HG02571 (cell line): ENCODE measurements around the gene CNTN4.
A peak's percentile ranks its signal among the peaks of the same experiment; 100 is the strongest.
"Not testable (repeated sequence)": the region's sequence is repeated elsewhere in the genome, so short reads cannot be mapped to it uniquely, and the experiment has no call there.

ENCODE experiments used
- ATAC-seq: cut with Tn5 transposase; IDR thresholded peaks from one replicate; pipeline ENCODE4 v1.9.1; 2021; ENCODE audit warnings: mild to moderate bottlenecking, moderate library complexity; ENCODE audit not compliant: unreplicated experiment

The CNTN4 gene

DNA sequence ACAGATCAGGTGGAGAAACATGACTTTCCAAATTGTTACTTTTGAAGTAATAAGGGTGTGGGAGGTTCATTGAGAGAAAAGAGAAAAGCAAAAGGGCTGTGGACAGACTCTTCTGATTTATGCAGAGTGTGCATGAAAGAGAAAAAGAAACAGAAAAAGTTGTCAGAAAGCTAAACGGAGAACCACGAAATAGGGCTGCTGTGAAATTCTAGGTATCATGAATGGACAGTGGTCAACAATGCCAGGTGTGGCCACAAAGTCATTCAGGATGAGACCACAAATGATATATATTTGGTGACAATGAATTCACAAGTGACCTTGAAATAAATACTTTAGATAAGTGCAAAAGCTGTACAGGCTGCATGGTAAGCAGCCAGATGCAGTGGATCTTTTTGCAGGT lies 841.4 kb downstream of the CNTN4 start:
- no peak for ATAC-seq

GRCh38 chr3:2944628-2945027 lies 846.0 kb downstream of the CNTN4 start:
- ATAC-seq = peak; percentile 88

DNA sequence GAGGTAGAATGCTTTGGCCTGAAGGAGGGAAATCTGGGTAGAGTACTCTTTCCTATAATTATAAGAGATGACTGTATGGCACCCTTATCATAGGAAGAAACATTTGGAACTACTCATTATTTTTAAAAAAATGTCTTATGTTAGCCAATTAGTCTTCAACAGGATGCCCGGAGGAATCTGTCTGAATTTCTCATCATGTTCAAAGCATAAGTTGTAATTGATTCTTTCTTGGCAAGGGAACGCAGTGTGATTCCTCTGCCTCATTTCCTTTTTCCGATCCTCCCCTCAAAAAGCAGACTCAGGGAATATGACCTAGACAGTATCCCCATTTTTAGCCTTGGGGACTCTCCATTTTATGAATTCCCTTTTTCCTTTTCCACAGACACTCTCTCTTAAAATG lies 846.5 kb downstream of the CNTN4 start:
- no peak for ATAC-seq

DNA sequence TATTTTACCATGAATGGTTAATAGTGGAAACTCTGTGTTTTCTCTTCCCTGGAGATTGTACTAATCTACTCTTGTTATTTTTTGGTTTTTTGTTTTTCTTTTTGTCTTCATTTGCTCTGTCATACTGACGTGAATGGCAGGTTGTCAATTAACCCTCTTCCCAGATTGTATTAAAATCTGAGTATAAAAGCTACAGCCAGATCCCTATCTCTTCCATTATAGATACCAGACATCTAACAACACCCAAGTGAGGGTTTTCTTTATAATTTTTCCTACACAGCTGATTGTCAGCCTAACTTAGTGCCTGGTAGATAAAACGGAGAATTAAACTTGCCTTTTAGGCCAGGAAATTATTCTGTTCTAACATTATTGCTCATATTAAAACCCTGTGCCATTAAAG lies 848.9 kb downstream of the CNTN4 start:
- no peak for ATAC-seq

DNA sequence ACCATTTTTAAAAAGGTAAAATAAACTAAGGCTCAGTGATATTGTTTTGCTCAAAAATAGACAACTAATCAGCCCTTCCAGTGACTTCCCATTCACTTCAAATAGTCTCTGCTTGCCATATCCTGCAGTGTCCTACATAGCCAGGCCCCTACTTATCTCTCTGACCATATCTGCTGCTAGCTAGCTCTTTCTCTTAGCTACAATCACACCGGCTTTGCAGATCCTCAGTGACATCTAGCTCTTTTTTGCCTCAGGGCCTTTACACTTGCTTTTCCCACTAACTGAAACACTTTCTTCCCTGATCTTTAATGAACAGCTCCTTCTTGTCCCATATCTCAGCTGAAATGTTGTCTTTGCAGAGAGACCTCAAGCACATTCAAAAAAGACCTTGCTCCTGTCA lies 850.2 kb downstream of the CNTN4 start:
- no peak for ATAC-seq

GRCh38 chr3:2950159-2950558 lies 851.5 kb downstream of the CNTN4 start:
- no peak for ATAC-seq

DNA sequence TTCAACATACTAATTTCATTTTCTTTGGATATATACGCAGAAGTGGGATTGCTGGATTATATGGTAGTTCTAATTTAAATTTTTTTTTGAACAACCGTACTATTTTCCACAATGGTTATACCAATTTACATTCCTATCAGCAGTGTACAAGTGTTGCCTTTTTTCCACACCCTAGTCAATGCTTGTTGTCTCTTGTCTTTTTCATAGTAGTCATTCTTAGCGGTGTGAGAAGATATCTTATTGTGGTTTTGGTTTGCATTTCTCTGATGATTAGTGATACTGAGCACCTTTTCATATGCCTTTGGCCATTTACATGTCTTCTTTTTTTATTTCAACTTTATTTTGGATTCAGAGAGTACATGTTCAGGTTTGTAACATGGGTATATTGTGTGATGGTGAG lies 858.4 kb downstream of the CNTN4 start:
- ATAC-seq = no peak

GRCh38 chr3:2958551-2958950 lies 859.9 kb downstream of the CNTN4 start:
- ATAC-seq = no peak

DNA sequence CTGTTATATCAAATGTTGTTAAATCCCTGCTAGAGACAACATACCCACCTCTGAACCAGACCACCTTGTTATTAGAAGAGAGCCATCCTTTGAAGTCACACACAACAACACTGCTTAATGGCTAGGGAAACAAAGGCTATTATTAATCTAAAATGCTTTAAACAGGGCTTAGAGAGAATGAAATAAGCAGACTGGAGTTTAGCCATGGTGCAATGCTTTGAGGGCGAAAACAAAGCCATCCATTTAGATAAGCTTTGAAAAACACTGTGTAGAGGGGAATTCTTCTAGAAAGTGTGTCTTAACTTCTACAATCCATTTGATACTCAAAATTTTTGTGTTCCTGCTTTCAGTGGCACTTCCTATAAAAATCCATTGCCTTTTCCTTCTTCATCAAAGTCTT lies 862.9 kb downstream of the CNTN4 start:
- ATAC-seq = no peak

DNA sequence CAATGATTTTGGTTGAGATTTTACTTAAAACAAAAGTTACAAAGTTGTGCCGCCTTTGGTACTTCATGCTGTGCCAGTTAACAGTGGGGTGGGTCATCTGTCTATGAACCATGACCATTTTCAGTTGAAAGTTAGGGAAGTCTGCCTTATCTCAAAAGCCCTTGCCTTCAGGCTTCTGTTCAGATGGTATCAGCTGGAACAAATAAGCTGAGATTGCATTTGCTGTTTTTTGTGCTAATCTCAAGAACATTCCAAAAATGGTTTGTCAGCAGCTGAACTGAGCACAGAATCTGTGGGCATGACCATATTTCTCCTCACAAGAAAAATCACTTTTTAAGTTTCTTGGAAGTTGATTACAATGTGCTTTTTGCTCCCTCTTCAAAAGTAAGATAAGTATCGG lies 869.2 kb downstream of the CNTN4 start:
- no peak for ATAC-seq

DNA sequence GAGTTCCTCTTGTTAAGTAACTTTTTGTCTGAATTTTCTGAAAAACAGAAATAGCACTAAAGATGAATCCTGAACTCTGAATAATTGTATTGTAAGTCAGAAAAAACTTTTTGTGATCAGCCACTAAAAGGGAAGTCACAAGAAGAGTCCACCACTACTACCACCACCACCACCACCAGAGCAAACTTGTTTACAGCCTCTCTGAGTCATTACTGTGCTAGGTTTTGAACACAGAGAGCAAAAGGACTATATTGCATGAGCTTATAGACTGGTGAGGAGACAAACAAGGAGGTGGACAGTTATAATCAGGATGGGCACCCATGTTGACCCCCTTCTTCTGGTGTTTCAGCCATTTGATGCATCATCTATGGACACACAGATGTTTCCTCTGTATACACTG lies 869.8 kb downstream of the CNTN4 start:
- no peak for ATAC-seq

DNA sequence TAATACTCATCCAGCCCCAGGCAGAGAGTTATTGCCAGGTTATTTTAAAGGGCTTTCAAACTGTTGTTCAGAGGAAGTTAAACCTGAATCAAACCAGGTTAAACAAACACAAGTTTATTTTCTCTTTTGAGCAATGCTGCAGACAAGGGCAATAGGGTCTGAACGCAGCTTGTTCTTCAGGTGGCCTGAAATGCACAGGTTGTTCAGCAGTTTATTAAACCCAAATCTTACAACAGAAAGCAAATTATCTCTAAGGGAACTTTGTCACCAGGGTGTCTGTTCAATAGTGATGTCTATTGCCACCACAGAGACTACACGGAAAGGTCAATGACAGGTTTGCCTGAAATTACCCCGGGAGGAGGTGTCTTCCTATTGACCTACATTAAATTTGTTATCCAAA lies 877.5 kb downstream of the CNTN4 start:
- no peak for ATAC-seq

- no peak for ATAC-seq
These were observed 878.1 kb downstream of the CNTN4 start for GRCh38 chr3:2976796-2977195.

DNA sequence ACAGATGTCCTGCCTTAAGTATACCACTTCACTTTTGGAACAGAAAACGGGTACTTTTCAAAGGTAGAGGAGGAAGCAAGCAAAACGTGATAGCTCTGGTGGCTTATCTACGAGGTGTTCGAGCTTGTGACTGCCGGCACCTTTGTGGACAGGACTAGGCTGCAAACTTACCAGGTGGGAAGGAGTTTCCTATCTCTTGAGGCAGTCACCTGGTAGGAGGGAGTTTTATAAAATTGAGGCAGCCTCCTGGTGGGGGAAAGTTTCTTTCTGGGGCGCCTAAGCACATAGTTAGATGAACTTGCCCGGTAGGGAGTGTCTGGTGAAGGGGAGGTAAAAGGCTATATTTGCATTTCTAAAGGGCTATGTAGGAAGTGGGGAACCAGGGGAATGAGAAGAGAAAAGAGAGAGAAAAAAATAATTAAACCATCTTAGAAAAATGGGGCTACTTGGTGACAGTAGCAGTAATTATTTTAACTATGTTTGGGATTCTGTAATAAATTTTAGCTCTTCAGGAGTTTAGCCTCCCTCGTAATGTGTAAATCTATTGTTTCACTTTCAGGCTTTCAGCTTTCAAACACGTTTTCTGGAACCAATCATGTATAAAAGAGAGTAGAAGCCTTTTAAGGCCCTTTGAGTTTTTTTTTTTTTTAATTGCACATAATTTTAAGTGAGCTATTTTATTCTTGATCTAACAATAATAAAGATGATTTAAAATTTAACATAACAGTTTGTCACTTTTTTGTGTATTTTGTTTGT lies 880.5 kb downstream of the CNTN4 start:
- ATAC-seq = no peak

DNA sequence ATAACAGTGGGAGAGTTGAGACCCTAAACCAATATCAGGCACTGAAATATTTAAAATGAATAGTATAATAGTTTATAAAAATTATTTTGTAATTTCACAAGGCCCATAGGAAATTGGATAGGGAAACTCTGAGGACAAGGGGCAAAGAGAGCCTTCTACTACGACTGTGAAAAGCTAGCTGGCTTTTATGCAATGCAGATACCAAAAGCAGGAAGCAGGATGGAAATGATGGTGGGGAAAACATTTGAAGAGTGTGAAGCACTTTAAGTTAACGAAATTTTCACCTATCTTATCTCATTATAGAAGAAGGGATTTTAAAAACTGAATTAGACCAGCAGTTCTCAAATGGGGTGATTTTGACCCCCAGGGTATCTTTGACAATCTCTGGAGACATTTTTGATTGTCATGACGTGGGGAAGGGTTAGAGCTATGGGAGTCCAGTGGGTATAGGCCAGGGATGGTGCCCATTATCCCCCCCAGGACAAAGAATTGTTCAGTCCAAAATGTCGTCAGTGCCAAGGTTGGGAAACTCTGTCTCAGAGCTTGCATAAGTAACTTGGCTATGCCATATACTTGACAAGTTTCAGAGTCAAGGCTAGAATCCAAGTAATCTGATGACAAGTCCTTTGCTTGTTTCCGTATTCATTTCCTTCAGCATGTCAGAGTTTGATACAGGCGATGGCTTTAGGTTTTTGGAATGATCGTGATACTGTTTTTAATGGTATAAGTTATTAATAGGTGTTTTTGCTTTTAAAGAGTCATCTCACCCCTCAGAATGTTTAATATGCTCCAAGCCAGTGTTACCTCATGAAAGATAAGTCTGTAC lies 885.6 kb downstream of the CNTN4 start:
- ATAC-seq = no peak

- no peak for ATAC-seq
These were observed 886.2 kb downstream of the CNTN4 start for GRCh38 chr3:2984831-2985220.

GRCh38 chr3:2985479-2985878 lies 886.8 kb downstream of the CNTN4 start:
- ATAC-seq = no peak

GRCh38 chr3:2992534-2992933 lies 893.9 kb downstream of the CNTN4 start:
- ATAC-seq = no peak

DNA sequence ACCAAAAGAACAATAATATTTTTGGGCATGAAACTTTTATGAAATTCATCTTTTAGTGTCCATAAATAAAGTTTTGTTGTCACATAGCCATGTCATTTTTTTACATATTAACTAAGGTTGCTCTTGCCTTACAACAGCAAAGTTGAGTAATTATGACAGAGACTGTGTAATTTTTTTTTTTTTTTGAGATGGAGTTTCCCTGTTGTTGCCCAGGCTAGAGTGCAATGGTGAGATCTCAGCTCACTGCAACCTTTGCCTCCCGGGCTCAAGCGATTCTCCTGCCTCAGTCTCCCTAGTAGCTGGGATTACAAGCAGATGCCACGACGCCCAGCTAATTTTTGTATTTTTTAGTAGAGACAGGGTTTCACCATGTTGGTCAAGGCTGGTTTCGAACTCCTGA lies 894.5 kb downstream of the CNTN4 start:
- ATAC-seq = not testable (repeated sequence)

DNA sequence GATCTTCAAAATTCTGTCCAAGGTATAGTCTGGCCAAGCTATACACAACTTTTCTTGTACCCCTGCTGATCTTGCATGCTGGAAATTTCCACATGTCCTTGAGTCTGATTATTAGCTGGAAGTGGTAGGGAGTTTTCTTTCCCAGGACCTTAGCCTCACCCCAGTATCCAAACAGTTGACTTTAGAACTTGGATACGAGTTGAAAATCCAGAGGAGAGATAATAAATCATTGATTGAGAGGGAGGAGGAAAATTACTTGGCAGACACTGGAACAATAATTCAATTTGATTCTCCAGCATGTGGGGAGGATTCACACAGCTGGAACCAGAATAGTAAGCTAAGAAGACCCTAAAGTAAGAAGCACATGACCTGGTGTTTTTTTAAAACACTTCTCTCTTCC lies 895.1 kb downstream of the CNTN4 start:
- no peak for ATAC-seq

- no peak for ATAC-seq
These were observed 896.5 kb downstream of the CNTN4 start for GRCh38 chr3:2995195-2995594.

GRCh38 chr3:3005146-3005744 lies 906.6 kb downstream of the CNTN4 start:
- ATAC-seq = no peak
